Activated CD4-positive, alpha-beta T cell treated with anti-CD3 and anti-CD28 coated beads for 24 hours (primary cell): Measurements from ENCODE around the gene POLE4.

Source experiments
- DNase-seq, 2 donors: peaks; one replicate each; pipeline ENCODE4 v3.0.0-alpha.2; 2020; ENCODE audit warnings: low read depth in 2 of 2

The POLE4 gene

DNA sequence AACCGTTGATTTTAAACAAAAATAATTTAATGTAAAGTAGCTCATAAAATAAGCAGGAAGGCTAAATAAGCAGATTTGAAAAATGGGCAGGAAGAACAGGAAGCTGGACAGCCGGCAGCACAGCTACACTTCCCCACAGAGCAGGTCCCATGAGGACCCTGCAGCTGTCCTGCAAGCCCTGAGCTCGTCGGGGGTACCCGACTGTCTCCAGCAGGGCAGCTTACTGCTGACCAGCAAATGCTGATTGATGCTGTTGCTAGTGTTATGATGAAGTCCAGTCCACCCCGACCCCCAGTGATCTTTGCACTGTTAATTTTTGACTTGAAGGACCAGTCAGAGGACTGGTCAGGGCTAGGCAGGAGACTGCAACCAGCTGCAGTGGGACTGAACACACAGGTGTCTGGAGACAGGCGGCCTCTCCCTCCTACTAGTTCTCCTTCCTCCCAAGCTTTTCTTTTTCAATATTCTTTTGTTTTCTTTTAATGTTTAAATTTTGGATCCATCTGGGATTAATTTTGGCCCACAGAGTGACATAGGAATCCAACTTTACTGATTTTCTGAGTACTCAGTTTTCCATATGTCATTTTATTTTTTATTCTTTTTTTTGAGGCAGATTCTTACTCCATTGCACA, 27.7 kb downstream of the POLE4 start:
- no peak for DNase-seq

DNA sequence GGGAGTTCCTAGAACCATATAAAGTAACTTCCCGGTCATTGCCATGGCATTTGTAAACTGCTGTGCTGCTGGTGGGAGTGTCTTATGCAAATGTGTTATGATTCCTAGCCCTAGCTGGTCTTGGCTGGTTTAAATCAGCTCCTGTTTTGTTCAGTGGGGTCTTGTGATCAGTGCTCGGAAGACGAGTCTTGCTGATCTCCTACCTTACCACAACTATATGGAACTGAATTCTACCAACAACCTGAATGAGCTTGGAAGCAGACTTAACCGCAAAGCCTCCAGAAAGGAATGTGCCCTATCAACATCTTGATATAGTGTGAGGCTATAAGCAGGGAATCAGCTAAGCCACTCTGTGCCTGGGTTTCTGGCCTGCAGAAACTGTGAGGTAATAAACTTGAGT, 33.5 kb downstream of the POLE4 start:
- no peak for DNase-seq

GRCh38 chr2:74999468-74999867, 41.0 kb downstream of the POLE4 start:
- DNase-seq, result no peak

DNA sequence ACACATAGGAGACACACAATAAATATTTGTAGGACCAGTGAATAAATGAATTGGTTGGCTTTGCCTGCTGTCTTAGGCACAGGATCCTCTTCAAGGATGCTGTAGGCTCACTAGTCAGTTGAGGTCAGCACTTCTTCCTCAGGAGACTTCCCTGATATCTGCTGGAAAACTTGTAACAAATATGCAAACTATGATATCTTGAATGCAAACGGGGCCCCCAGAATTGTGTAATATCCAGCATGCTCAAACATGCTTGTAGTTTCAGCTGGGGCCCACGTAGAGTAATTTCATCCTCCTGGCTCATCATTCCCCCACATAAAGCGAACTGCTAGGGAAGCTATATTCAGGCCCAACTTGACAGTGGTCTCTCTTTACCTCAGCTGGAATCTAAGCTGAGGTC, 43.6 kb downstream of the POLE4 start:
- no peak for DNase-seq

DNA sequence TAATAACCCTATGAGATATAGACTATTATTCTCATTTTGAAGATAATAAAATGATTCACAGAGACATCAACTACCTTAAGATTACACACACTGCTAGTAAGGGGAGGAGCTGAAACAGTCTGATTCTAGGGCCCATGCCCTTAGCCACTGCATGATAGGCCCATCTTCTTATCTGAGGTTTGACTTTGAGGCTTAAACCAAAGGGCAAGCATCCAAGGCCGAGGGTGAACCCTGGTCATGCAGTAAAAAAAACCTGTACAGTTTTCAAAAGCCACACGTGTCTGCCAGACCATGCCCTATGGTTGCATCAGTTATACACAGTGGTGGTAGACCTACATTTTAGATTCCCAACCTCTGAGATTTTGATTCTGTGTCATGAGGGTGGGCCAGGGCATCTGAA, 44.8 kb downstream of the POLE4 start:
- no peak for DNase-seq

GRCh38 chr2:75003773-75004172, 45.3 kb downstream of the POLE4 start:
- no peak for DNase-seq

GRCh38 chr2:75006041-75006440, 47.6 kb downstream of the POLE4 start:
- no peak for DNase-seq

DNA sequence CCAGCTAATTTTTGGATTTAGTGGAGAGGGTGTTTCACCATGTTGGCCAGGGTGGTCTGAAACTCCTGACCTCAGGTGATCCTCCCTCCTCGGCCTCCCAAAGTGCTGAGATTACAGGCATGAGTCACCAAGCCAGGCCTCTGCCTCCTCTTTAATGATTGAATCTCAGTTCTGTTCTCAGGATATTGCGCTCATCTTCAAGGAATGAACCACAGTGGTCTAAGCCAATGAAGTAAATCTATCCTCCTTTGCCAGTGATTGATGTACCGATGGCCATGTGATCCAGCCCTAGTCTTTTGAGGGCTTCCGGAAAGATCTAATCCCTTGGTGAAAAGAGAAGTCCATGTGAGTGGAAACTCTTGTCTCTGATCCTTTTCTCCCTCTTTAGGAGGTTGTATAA, 48.6 kb downstream of the POLE4 start:
- DNase-seq, result no peak

GRCh38 chr2:75007819-75008218, 49.4 kb downstream of the POLE4 start:
- DNase-seq, result no peak

GRCh38 chr2:75010571-75010970, 52.1 kb downstream of the POLE4 start:
- no peak for DNase-seq

GRCh38 chr2:75012080-75012479, 53.6 kb downstream of the POLE4 start:
- no peak for DNase-seq

DNA sequence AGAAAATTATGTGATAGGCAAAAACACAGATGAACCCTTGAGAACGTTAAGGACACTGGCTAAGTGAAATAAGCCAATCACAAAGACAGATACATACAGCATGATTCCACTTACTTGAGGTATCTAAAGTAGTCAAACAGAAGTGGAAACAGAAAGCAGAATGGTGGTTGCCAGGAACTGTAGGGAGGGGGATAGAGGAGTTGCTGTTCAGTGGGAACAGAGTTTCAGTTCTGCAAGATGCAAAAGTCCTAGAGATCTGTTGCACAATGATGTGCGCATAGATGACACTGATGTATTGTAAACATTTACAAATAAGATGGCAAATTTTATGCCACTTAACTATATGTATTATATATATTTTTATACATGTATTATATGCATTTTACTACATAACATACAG, 59.7 kb downstream of the POLE4 start:
- DNase-seq, result no peak
